CD14-positive monocyte (primary cell): ENCODE measurements around the gene RAB37. TPM values are rescaled to one million over a fixed set of nuclear protein-coding genes. Genes with fewer than 3 reads are reported as not detected.

ENCODE experiments used
- DNase-seq, 3 donors: peaks; one replicate each; pipeline ENCODE4 v3.0.0-alpha.2; 2011 to 2022
- H2AFZ ChIP-seq: 2 replicates; pipeline ENCODE4 v1.6.0; 2012; ENCODE audit warnings: mild to moderate bottlenecking, low read depth, low read length, inconsistent platforms; ENCODE audit not compliant: insufficient read depth, poor library complexity, severe bottlenecking
- H3K27ac ChIP-seq, 2 donors: 1 replicate in 1 of 2; 2 replicates in 1 of 2; pipeline ENCODE4 v1.5.1; 2012 to 2013; ENCODE audit warnings: low read length in 2 of 2, control low read depth in 1 of 2, inconsistent platforms in 1 of 2, low read depth in 1 of 2, mild to moderate bottlenecking in 1 of 2
- H3K27me3 ChIP-seq, 2 donors: one replicate each; pipeline versions ENCODE4 v1.6.0 to v1.6.1; 2011 to 2013; ENCODE audit warnings: low read length in 2 of 2; ENCODE audit not compliant: control insufficient read depth in 2 of 2, insufficient read depth in 2 of 2
- H3K36me3 ChIP-seq, 2 donors: replicated peaks in 1 of 2; 1 replicate in 1 of 2; 2 replicates in 1 of 2; pipeline versions ENCODE4 v1.5.1 to v1.6.1; 2012 to 2013; ENCODE audit warnings: low read length in 2 of 2, control low read depth in 1 of 2, inconsistent platforms in 1 of 2, mild to moderate bottlenecking in 1 of 2; ENCODE audit not compliant: insufficient read depth in 2 of 2, control insufficient read depth in 1 of 2
- H3K4me1 ChIP-seq, 2 donors: 1 replicate in 1 of 2; 2 replicates in 1 of 2; pipeline versions ENCODE4 v1.5.1 to v1.6.1; 2012 to 2013; ENCODE audit warnings: low read length in 2 of 2, control low read depth in 1 of 2, inconsistent platforms in 1 of 2, mild to moderate bottlenecking in 1 of 2, moderate library complexity in 1 of 2; ENCODE audit not compliant: insufficient read depth in 2 of 2, control insufficient read depth in 1 of 2
- H3K4me2 ChIP-seq: replicated peaks from 2 replicates; pipeline ENCODE3; 2012; ENCODE audit warnings: low read length, moderate library complexity, mild to moderate bottlenecking; ENCODE audit not compliant: poor library complexity, severe bottlenecking; ENCODE audit errors: extremely low read depth
- H3K4me3 ChIP-seq, 3 experiments: fragments of 200-600 bp in 1 of 3; sonication (generic) in 1 of 3; replicated peaks in 1 of 3; 1 replicate in 2 of 3; 2 replicates in 1 of 3; pipeline ENCODE4 v1.5.1; 2011 to 2013; ENCODE audit warnings: low read length in 3 of 3, mild to moderate bottlenecking in 3 of 3, control low read depth in 2 of 3, low read depth in 2 of 3, inconsistent platforms in 1 of 3, moderate library complexity in 1 of 3
- H3K79me2 ChIP-seq: 2 replicates; pipeline ENCODE4 v1.6.0; 2012; ENCODE audit warnings: mild to moderate bottlenecking, control low read depth, inconsistent platforms, low read length, moderate library complexity; ENCODE audit not compliant: insufficient read depth
- H3K9ac ChIP-seq: 2 replicates; pipeline ENCODE4 v1.6.0; 2017; ENCODE audit warnings: low read length, mild to moderate bottlenecking; ENCODE audit not compliant: insufficient read depth, poor library complexity, severe bottlenecking
- H3K9me3 ChIP-seq, 2 donors: replicated peaks in 1 of 2; 1 replicate in 1 of 2; 2 replicates in 1 of 2; pipeline versions ENCODE4 v1.5.1 to v1.6.1; 2012 to 2013; ENCODE audit warnings: low read length in 2 of 2, control low read depth in 1 of 2; ENCODE audit not compliant: control insufficient read depth in 1 of 2, insufficient read depth in 1 of 2
- H4K20me1 ChIP-seq: 2 replicates; pipeline ENCODE4 v1.6.0; 2012; ENCODE audit warnings: mild to moderate bottlenecking, low read length, control low read depth, moderate library complexity; ENCODE audit not compliant: insufficient read depth
- H3K27ac Mint-ChIP-seq, 7 donors: one replicate each; pipeline ENCODE4 v1.8.0; 2020; ENCODE audit warnings: mild to moderate bottlenecking in 7 of 7, mixed read lengths in 7 of 7, moderate library complexity in 6 of 7, inconsistent platforms in 2 of 7
- H3K27me3 Mint-ChIP-seq, 3 donors: one replicate each; pipeline ENCODE4 v1.8.0; 2021 to 2022; ENCODE audit warnings: low read depth in 3 of 3, mild to moderate bottlenecking in 3 of 3, mixed read lengths in 3 of 3, moderate library complexity in 3 of 3, inconsistent platforms in 1 of 3
- H3K36me3 Mint-ChIP-seq, 2 donors: one replicate each; pipeline ENCODE4 v1.8.0; 2020; ENCODE audit warnings: mixed read lengths in 2 of 2, inconsistent platforms in 1 of 2, mild to moderate bottlenecking in 1 of 2
- H3K4me1 Mint-ChIP-seq: one replicate; pipeline ENCODE4 v1.8.0; 2020; ENCODE audit warnings: mild to moderate bottlenecking, mixed read lengths
- H3K4me3 Mint-ChIP-seq, 2 donors: one replicate each; pipeline ENCODE4 v1.8.0; 2020; ENCODE audit warnings: mild to moderate bottlenecking in 2 of 2, mixed read lengths in 2 of 2, moderate library complexity in 1 of 2
- H3K9me3 Mint-ChIP-seq, 7 donors: one replicate each; pipeline ENCODE4 v1.8.0; 2020 to 2022; ENCODE audit warnings: mixed read lengths in 7 of 7, mild to moderate bottlenecking in 6 of 7, moderate library complexity in 6 of 7, inconsistent platforms in 2 of 7
- CTCF ChIP-seq: fragments of 200-600 bp; IDR thresholded peaks from one replicate; pipeline ENCODE4 v1.8.0; 2022; ENCODE audit warnings: antibody characterized with exemption, mild to moderate bottlenecking
- WGBS: methylation state at CpG from one replicate; pipeline ENCODE4 v1.1.5; 2013; ENCODE audit warnings: missing lambda C conversion rate; ENCODE audit not compliant: insufficient coverage; 5-methylcytosine and 5-hydroxymethylcytosine counted together
- intact Hi-C, 2 donors: fragments of 100-400 bp; cut with micrococcal nuclease; formaldehyde crosslinking; loops; one replicate each; pipeline versions ENCODE4 v1.15.0 to v1.15.1; 2023
- polyA plus RNA-seq, 3 donors: library from polyadenylated mRNA; depleted of rRNA in 1 of 3; unstranded in 2 of 3; stranded (reverse) in 1 of 3; fragments of 300-500 nt in 2 of 3; fragments of >200 nt in 1 of 3; fragmentation: Illumina TruSeq in 2 of 3; gene quantifications; 1 replicate in 2 of 3; 2 replicates in 1 of 3; pipeline ENCODE4 v1.2.3, GENCODE V29; 2012 to 2021

RAB37 gene
- polyA plus RNA-seq, 3 donors: 26.8 to 40.9 (median 33.1) TPM

GRCh38 chr17:74776990-74777389, 39.9 kb downstream of the RAB37 start:
- Mint-ChIP-seq H3K4me3 (peak overlapping the region; percentile 87 to 95), H3K27me3 (peaks cover 0 to 4% (median 2%) of the 10 kb centered on the region in 3 donors), H3K4me1 (peaks cover 73% of the 10 kb centered on the region), H3K36me3 (peaks cover 54 to 55% of the 10 kb centered on the region in 2 donors), H3K27ac (peak overlapping the region; percentile 99 to 100 (median 100)), H3K9me3 (peaks cover 0 to 1% (median 0%) of the 10 kb centered on the region in 7 donors)
- H3K27ac ChIP-seq: peak overlapping the region; percentile 72 to 77
- peak overlapping the region; percentile 93 for H3K4me2 ChIP-seq
- peaks cover 70 to 77% of the 10 kb centered on the region in 2 donors for H3K4me1 ChIP-seq
- H3K79me2 ChIP-seq: peaks cover 58% of the 10 kb centered on the region
- H4K20me1 ChIP-seq: peaks cover 48% of the 10 kb centered on the region
- intact Hi-C loops: no loop called here
- 70% methylated on average over 7 of the region's 10 CpGs for WGBS
- H3K9ac ChIP-seq: peak overlapping the region; percentile 45
- H3K36me3 ChIP-seq: peaks cover 16 to 25% of the 10 kb centered on the region in 2 donors
- no peaks in the 10 kb centered on the region for H3K27me3 ChIP-seq
- TF ChIP-seq CTCF: no peak
- H3K9me3 ChIP-seq: no peaks in the 10 kb centered on the region
- DNase-seq: peak in 1 of 3 donors; percentile 37
- H2AFZ ChIP-seq: no peak overlapping the region
- peak overlapping the region; percentile 46 to 91 (median 76) for H3K4me3 ChIP-seq

GRCh38 chr17:74777901-74778515, 41.0 kb downstream of the RAB37 start:
- H3K27ac Mint-ChIP-seq: peak overlapping the region; percentile 99 to 100 (median 100)
- H3K36me3 Mint-ChIP-seq: peaks cover 53 to 54% of the 10 kb centered on the region in 2 donors
- Histone ChIP-seq H3K27ac (peak overlapping the region; percentile 90 to 99), H3K4me1 (peaks cover 80 to 88% of the 10 kb centered on the region in 2 donors), H3K27me3 (no peaks in the 10 kb centered on the region), H3K9ac (no peak overlapping the region), H3K9me3 (no peaks in the 10 kb centered on the region), H3K4me2 (peak overlapping the region; percentile 93), H4K20me1 (peaks cover 37% of the 10 kb centered on the region), H3K36me3 (peaks cover 6 to 15% of the 10 kb centered on the region in 2 donors), H3K4me3 (peak overlapping the region in 1 of 3 experiments; percentile 91), H3K79me2 (peaks cover 67% of the 10 kb centered on the region), H2AFZ (no peak overlapping the region)
- TF ChIP-seq CTCF: no peak
- peaks cover 81% of the 10 kb centered on the region for H3K4me1 Mint-ChIP-seq
- WGBS: 23% methylated on average over 3 of the region's 6 CpGs
- peaks cover 0 to 4% (median 2%) of the 10 kb centered on the region in 3 donors for H3K27me3 Mint-ChIP-seq
- peak in 2 of 3 donors; percentile 38 to 75 for DNase-seq
- intact Hi-C loops: loop anchor here (2.0 kb wide), 1 partner anchor 29 kb away; the partner anchor contains the start of gene NHERF1 (in 2 of the 2)
- H3K9me3 Mint-ChIP-seq: no peaks in the 10 kb centered on the region
- peak overlapping the region; percentile 59 to 95 for H3K4me3 Mint-ChIP-seq
